HFF-Myc (cell line): Measurements from ENCODE around the gene BRAF.

Source experiments
- DNase-seq: peaks from one replicate; pipeline ENCODE4 v3.0.0-alpha.2; 2011; ENCODE audit warnings: low read depth; ENCODE audit errors: extremely low read depth
- H3K4me3 ChIP-seq: replicated peaks from 2 replicates; pipeline ENCODE4 v1.5.1; 2011; ENCODE audit warnings: low read depth, mild to moderate bottlenecking, control low read depth, low read length
- TF ChIP-seq, protein P1 (sequence below): IDR thresholded peaks from 2 replicates; pipeline ENCODE4 v1.5.1; 2012; ENCODE audit warnings: mild to moderate bottlenecking, low read depth, low read length, control low read depth; ENCODE audit errors: missing control alignments

BRAF gene

GRCh38 chr7:140676306-140676705 lies 248.4 kb downstream of the BRAF start:
- DNase-seq = no peak
- no peak overlapping the region for H3K4me3 ChIP-seq
- TF ChIP-seq, protein P1, sequence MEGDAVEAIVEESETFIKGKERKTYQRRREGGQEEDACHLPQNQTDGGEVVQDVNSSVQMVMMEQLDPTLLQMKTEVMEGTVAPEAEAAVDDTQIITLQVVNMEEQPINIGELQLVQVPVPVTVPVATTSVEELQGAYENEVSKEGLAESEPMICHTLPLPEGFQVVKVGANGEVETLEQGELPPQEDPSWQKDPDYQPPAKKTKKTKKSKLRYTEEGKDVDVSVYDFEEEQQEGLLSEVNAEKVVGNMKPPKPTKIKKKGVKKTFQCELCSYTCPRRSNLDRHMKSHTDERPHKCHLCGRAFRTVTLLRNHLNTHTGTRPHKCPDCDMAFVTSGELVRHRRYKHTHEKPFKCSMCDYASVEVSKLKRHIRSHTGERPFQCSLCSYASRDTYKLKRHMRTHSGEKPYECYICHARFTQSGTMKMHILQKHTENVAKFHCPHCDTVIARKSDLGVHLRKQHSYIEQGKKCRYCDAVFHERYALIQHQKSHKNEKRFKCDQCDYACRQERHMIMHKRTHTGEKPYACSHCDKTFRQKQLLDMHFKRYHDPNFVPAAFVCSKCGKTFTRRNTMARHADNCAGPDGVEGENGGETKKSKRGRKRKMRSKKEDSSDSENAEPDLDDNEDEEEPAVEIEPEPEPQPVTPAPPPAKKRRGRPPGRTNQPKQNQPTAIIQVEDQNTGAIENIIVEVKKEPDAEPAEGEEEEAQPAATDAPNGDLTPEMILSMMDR = no peak

DNA sequence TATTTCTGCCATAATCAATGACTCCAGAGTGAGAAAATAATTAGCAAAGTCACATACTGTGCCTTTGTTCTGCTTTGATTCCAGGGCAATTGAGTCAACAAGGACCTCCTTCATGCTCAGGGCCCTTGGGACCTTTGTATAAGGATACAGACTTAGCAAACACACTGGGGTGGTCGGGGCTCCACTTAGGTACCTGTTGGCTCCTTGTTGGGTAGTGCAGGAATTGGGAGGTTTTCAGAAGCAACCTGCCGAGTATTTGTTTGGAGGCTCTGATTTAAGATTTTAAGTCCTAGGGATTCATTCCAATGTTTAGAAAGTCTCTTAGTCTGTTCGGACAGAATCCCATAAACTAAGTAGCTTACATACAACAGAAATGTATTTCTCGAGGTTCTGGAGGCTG lies 249.0 kb downstream of the BRAF start:
- no peak overlapping the region for H3K4me3 ChIP-seq
- DNase-seq = no peak
- TF ChIP-seq, protein P1 = no peak

DNA sequence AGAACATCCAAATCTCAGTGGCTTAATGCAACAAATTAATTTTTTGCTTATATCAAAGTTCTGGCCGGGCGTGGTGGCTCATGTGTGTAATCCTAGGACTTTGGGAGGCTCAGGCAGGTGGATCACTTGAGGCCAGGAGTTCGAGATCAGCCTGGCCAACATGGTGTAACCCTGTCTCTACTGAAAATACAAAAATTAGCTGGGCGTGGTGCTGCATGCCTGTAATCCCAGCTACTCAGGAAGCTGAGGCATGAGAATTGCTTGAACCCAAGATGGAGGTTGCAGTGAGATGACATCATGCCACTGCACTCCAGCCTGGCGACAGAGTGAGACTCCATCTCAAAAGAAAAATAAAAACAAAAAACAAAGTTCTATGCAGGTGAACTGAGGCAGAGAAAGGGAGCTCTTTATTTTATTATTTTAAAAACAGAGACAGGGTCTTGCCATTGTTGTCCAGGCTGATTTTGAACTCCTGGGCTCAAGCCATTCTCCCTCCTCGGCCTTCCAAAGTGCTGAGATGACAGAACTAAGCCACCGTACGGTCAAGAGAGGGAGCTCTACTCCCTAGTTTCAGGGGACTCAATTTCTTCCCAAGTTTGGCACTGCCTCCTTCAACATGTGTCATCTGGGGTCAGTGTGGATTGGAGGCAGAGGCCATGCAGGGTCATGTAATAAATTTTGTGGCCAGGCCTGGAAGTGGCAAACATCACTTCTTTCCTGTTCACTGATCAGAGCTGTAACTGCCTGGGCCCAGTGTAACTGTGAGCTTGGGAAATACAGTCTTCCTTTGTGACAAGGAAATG lies 249.6 kb downstream of the BRAF start:
- TF ChIP-seq, protein P1 = peak; percentile 54
- no peak overlapping the region for H3K4me3 ChIP-seq
- peak; percentile 50 for DNase-seq

- no peak overlapping the region for H3K4me3 ChIP-seq
- TF ChIP-seq, protein P1 = no peak
- DNase-seq = no peak
Measured at GRCh38 chr7:140674356-140674800, 250.4 kb downstream of the BRAF start.

GRCh38 chr7:140673774-140674155 lies 251.0 kb downstream of the BRAF start:
- H3K4me3 ChIP-seq = peak overlapping the region; percentile 52
- TF ChIP-seq, protein P1 = no peak
- no peak for DNase-seq

- peak overlapping the region; percentile 52 for H3K4me3 ChIP-seq
- no peak for DNase-seq
- TF ChIP-seq, protein P1 = no peak
Measured at GRCh38 chr7:140673063-140673773, 251.5 kb downstream of the BRAF start.
